ENCODE results near the gene RAPGEF1.

Gene RAPGEF1

DNA sequence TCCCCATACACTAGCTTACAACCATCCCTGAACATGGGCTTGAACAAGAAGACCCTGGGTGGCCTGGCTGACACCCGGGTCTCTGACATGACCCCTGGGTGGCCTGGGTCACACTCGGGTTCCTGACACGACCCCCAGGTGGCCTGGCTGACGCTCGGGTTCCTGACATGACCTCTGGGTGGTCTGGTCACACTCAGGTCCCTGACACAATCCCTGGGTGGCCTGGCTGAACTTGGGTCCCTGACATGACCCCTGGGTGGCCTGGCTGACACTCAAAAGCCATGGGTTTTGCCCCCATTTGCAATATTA lies 156.6 kb downstream of the RAPGEF1 start:
- DNase-seq (ENCODE audit: low read depth), result no peak
- no peak overlapping the region for H3K4me3 ChIP-seq (ENCODE audit: low read depth, low read length)

DNA sequence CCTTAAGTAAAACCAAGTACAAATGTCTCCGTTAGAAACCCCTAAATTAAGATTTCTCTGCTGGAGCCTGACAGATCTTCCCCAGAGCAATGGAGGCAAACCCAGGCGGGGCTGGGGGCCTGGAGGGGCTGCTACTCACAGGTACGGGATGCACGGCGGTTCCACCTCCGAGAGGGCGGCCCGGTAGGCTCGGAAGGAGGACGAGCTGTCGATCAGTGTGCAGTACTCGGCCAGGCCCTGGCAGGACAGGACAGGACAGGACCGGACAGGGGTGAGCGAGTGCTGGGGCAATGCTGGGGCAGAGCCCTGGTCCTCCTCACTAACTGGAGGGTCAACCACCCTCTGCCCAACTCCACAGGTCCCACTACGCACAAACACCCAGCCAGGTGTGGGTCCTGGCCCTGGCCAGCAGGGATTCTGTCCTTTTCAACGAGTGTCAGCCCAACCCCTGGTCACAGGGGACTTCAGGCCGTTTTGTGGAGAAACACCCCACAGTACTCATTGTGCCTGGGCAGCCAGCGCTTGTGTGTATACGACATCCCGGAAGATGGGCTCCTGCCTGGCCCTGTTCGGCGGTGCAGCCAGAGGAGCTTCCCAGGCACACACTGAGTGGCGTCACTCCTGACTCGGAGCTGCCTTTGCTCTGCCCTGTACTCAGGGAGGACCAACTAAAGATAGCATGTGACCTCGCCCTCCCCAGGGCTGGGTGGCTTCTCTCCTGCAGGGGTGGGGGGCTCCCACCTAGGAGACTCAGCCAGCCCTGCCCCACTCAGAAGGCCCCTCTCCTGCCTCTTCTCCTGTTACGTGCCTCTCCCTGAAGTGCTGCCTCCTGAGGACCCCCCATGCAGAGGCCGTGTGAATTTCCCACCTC lies 157.2 kb downstream of the RAPGEF1 start:
- H3K4me3 ChIP-seq (ENCODE audit: low read depth, low read length), result no peak overlapping the region
- DNase-seq (ENCODE audit: low read depth), result no peak

DNA sequence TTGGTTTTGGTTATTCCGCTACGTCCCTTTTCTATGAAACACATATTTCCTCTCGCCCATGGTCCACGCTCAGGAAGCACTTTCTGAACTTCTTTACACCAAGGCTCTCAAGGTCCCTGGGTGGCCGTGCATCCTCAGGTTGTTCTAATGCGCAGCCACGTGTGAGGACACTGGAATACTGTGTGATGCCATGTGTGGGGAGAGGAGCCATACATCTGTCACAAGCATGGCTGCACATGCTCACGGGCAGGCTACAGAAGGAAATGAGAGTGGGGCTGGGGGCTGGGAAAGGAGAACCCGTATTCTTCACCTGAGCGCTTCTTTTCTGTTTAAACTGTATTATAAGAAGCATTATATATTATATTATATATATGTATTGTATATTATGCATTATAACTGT lies 157.8 kb downstream of the RAPGEF1 start:
- no peak for DNase-seq (ENCODE audit: low read depth)
- H3K4me3 ChIP-seq (ENCODE audit: low read depth, low read length), result no peak overlapping the region

DNA sequence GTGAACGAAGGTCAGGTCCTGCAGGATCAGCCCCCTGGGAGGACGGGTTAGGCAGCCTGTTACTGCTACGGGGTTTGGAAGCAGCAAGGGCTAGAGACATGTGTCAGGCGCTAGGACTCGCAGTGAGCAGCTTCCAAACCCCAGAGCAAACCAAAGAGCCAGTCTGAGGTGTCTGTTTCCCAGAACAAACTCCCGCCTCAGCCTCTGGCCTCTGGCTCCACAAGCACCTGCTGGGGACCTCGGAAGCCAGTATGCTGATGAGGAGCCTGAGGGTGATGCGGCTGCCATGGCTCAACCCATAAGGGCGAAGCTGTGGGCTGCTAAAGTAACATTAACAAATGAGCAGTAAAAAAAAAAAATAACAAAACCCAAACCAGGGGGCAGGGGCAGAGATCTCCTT lies 159.5 kb downstream of the RAPGEF1 start:
- no peak overlapping the region for H3K4me3 ChIP-seq (ENCODE audit: low read depth, low read length)
- DNase-seq (ENCODE audit: low read depth), result no peak

DNA sequence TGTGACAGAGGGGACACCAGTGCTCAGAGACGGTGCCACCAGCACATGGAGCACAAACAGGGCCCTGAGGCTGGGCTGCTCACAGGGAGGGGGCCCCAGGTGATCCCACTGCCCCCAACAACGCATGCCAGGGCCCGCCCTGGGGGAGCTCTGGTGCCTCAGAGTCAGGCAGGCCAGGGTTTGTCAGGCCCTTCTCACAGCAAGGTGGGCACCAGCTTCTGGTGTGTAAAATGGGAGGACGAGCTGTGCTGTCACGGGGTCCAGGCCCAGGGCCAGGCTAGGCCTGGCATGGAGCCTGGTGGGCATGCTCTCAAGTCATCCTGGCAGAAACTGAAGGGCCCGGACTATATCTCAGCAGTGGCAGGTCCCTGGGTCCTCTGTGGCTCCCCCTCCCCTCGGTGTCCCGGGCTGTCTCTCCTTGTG lies 160.1 kb downstream of the RAPGEF1 start:
- DNase-seq (ENCODE audit: low read depth), result no peak
- H3K4me3 ChIP-seq (ENCODE audit: low read depth, low read length), result no peak overlapping the region

DNA sequence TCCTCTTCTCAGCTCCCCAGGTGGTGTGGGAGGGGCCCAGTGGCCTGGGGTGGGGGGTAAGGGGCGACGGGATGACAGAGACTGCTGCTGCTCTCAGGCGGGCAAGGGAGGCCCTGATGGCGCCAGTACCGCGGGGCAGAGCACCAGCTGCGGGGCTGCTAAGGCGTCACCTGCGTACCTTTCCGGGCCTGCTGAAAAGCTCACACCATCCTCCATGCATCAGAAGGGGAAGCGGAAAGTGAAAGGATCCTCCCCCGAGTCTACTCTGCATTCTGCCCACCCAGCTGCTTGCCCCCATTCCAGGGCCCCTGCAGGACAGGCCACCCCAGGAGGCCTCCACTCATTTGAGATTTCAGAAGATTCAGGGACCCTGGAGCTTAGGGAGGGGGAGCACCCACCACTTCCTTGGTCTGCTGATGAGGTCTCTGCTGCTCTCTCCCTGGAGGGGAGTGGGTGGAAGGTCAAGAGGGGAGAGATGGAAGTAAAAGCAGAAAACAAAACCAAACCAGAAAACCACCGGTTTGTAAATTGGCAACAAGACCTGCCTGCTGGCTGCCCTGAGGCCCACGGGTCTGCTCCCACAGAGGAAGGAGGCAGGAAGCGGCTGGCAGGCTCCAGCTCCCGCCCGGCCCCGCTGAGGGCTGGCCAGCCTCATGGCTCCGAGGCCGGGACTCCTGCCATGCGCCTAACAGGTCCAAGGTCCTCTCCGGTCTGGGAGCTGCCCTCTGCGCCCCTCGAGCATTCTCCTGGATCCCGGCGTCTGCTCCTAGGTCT lies 161.0 kb downstream of the RAPGEF1 start:
- DNase-seq (ENCODE audit: low read depth), result no peak
- H3K4me3 ChIP-seq (ENCODE audit: low read depth, low read length), result no peak overlapping the region

DNA sequence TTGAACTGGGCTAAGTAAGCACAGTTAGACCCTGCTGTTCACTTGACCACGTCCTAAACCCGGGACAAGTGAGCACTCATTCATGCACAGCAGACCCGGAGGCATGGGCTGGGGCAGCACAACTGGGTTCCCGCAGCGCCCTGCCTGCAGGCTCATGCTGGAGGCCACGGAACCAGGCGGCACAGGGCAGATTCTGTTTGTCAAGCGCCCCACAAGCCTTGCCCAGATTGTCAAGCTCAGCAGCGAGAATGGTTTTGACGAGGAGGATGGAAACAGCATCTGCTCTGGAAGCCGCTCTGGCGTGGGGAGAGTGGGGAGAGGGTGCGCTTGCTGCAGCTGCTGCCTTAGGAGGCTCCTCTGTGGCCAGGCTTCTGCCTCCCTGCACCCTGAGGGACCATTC lies 161.9 kb downstream of the RAPGEF1 start:
- DNase-seq (ENCODE audit: low read depth), result no peak

DNA sequence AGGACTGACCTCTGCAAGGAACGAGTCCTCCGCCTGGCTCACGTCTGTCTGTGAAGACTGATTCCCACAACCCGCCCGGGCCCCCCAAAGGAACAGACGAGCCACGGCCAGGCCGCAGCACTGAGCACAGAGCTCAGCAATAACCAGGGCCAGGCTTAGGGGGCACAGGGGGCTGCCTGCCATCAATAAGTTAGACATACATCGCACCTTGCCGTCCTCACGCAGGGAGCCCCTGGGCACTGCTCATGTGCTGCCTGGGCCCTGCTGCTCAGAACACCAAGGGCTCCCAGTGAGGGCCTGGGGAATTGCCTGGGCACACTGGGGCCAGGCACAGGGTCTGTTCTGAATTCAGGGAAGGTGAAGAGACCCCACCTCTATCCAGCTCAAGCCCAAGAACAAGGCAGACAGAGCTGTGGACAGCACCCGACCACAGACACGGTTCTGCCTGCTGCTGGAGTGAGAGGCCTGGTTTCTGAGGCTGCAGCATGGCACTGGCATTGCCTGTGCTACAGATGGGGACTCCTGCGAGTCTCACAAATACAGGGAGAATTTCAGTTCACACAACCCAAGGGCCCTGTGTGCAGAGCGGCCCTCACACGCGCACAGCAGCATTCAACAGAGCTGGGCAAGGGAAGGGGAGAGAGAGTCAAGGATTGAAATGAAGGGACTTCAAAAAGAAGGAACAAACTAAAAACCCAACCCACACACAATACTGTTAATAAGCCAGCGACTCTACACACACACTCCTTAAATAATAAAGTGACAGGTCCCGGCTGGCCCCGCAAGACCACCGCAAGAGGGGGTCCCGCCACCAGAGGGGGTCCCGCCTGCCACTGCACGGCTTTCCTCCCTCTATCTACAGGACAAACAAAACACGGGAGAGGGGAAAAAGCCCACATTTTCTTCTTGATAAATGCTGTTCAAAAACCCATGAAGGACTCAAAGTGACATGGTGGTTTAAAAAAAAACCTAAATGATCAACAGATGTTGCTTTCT lies 162.6 kb downstream of the RAPGEF1 start:
- H3K4me3 ChIP-seq (ENCODE audit: low read depth, low read length), result no peak overlapping the region
- no peak for DNase-seq (ENCODE audit: low read depth)

More for the DNA sequence above, 161.9 kb downstream of the RAPGEF1 start:
- no peak overlapping the region for H3K4me3 ChIP-seq (ENCODE audit: low read depth, low read length)

DNA sequence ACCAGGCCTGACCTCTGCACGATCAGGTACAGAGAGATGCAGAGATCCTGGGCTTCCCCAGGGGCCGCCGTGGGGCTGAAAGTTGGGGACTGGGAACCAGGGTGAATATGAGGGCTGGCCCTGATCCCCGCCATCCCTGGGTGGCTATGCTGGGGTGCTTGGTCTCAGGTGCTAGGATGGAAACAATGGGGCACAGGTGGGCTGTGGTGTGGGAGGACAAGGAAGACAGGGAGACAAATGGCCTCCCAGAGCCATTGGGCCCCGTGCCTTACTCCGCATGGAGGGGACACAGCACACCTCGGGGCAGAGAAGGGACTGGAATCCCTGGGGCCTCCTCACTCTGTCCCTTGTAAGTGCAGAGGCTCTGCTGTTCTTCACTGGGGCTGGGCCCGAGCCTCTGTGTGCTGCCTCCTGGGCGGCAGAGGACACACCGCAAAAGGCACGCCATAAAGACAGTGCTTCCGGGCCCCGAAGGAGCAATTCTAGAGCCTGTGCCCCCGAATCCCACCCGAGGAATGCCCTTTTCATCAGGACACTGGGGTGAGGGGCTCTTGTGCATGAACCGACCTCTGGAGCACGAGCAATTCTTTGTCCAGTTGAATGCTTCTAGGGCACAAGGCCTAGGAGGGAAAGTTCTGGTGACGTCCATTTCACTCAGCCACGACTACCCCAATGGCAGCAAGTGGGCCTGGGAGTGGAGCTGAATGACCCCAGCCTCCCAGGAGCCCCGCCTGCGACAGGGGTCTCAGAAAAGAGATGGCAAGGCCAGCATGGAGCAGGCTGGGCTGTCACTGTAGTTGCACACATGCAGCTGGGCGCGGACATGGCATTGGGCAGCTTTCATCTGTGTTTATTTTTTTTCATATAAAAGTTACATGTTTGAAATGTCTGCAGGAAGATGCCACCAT lies 163.7 kb downstream of the RAPGEF1 start:
- DNase-seq (ENCODE audit: low read depth), result no peak

DNA sequence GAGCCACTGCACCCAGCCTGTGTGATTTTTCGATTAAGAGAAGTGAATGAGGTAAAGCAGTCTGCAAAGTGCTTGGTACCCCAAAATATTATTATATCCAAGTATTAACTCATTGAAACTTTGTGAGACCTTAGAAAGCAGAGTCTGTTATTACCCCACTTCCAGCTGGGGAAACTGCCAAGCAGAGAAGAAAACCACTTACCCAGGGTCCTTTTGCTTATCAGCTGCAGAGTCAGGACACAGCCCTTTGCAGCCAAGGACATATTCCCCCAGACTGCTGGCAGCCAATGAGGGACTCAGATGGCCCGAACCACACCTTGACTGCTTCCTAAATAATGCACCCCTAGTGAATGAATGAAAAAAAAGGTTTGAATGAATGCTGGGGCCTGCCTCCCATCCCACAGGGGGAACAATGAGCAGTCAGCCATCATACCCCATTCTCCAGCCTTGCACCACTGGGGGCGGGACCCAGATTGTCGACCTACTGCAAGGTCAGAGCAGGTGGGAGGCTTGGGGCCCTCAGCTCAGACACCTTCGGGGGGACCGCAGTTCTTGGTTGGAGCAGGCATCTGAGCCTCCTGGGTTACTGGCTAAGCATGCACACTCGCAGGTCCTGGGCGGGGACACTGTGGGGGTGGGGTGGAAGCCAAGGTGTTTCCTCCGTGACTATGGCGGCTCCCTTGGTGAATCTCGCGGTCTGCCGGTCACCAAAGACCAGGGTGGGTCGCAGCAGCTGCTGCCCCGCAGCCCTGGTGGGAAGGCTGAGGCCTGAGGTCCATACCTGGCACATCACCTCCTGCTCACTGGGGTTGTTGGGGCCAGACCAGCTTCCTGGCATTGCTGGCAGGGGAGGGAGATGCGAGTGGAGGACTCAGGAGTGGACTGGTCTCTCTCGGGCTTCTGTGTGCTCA lies 164.9 kb downstream of the RAPGEF1 start:
- H3K4me3 ChIP-seq (ENCODE audit: low read depth, low read length), result no peak overlapping the region
- DNase-seq (ENCODE audit: low read depth), result no peak

More for the DNA sequence above, 163.7 kb downstream of the RAPGEF1 start:
- H3K4me3 ChIP-seq (ENCODE audit: low read depth, low read length), result no peak overlapping the region

DNA sequence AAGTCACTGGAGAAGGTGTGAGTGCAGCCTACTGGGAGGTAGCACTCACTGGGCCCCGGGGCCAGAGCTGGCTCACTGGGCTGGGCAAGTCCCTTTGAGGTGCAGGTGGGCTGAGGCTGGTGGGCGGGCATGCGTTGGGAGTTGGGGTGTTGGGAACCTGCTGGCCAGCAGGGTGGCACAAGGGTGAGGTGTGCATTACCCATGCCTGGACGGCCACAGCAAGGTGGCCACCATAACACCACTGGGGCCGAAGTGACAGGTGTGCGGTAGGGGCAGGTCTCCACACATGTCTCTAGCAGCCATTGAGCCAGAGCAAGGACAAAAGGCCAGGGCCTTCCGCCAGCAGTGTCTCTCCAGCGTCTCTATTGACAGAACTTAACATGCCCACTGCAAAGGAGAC lies 172.0 kb downstream of the RAPGEF1 start:
- H3K4me3 ChIP-seq (ENCODE audit: low read depth, low read length), result no peak overlapping the region
- DNase-seq (ENCODE audit: low read depth), result no peak

DNA sequence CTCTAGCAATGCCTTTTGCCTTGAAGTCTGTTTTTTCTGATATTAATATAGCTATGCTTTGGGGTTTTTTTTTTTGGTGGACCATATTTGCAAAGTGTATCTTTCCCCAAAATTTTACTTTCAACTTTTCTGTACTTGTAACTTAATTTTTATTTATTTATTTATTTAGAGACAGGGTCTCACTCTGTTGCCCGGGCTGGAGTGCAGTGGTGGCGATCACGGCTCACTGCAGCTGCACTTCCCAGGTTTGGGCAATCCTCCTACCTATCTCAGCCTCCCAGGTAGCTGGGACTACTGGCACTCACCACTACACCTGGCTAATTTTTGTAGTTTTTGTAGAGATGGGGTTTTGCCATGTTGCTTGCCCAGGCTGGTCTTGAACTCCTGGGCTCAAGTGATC lies 173.7 kb downstream of the RAPGEF1 start:
- no peak for DNase-seq (ENCODE audit: low read depth)
- H3K4me3 ChIP-seq (ENCODE audit: low read depth, low read length), result no peak overlapping the region

DNA sequence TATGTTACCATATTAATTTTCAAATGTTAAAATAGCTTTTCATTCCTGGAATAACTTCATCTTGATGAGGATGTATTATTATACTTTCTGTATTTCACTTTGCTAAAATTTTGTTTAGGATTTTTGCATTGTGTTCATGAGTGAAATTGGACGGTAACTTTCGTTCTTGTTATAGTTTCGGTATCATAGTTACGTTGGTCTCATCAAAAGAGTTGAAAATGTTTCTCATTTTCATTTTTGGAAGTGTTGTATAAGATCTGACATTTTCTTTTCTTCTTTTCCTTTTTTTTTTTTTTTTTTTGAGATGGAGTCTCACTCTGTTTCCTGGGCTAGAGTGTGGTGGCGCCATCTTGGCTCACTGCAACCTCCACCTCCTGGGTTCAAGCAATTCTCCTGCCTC lies 174.5 kb downstream of the RAPGEF1 start:
- H3K4me3 ChIP-seq (ENCODE audit: low read depth, low read length), result no peak overlapping the region
- no peak for DNase-seq (ENCODE audit: low read depth)

DNA sequence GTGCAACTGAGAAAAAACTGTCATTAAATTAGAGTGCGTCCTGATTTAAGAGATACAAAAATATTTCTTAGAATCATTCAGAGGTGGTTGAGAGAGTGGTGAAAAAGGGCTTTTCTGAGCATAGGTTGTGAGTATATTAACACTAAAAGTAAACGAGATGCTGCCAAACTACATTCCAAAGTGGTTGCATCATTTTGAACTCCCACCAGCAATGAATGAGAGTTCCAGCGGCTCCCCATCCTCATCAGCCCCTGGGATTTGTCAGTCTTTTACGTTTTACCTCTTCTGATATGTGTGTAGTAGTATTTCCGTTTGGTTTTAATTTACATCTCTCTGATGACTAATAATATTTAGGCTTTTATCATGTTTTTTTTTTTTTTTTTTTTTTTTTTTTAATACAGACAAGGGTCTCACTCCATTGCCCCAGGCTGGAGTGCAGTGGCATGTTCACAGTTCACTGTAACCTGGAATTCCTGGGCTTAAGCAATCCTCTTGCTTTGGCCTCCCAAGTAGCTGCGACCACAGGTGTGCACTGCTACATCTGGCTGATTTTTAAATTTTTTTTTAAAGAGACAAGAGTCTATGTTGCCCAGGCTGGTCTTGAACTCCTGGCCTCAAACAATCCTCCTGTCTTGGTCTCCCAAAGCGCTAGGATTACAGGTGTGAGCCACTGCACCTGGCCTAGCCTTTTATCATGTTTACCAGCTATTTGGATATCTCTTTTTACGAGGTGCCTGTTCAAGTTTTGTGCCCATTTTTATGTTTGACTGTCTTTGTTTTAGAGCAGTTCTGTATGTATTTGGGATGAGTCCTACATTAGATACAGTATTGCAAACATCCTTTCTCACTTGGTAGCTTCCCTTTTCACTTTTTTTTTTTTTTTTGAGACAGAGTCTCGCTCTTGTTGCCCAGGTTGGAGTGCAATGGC lies 177.6 kb downstream of the RAPGEF1 start:
- no peak for DNase-seq (ENCODE audit: low read depth)
- no peak overlapping the region for H3K4me3 ChIP-seq (ENCODE audit: low read depth, low read length)

DNA sequence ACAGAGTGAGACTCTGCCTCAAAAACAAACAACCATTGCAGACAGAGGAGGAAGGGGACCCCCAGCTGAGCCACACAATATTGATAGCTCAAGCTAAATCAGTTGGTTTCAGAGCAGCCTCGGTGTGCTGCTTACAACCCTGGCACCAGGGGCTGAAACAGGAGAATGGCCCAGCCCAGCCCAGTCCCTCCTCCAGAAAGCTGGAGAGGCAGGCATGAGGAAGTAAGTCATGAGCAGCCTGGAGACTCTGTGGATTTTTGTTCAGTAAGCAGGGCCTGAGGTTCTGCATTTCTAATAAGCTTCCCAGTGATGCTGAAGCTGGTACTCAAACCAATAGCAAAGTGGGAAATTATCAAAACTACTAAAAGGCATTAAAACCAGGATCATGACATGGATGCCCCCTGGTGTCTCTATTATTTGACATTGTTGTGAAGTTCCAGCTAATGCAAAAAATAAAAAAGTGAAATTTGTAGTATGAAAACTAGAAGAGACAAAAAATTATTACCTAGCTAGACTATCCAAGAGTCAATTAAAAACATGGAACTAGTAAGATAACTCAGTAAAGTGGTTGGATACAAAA lies 180.4 kb downstream of the RAPGEF1 start:
- H3K4me3 ChIP-seq (ENCODE audit: low read depth, low read length), result no peak overlapping the region
- no peak for DNase-seq (ENCODE audit: low read depth)

DNA sequence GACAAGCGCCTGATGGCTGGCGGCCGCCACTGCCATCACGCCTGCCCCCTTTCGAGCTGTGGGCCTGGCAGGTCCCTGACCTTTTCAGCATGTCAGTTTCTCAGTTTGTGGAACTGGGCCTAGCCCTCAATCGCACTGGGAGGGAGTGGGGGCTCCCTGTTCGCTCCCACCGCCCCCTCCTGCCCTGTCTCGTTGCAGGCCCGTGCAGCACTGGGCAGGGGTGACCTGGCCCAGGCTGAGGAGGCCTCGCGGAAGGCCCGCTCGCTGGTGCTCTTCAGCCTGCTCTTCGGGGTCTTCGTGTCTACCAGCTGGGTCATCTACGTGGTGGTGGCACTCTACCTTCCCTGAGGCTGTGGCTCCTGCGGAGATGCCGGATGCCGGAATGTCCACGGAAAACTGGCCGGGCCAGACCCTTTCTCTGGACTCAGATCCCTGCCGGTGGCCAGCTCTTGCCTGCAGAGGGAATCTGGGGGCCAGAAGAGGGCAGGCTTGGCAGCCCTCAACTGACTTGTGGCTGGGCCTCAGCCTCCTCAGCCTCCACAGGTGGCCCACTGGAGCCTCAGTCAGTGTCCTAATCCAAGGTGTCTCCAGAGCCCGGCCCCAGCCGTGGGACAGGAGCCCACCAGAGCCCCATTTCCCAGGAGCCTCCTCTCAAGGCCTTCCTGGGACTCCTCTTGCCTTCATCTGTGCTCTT lies 181.9 kb downstream of the RAPGEF1 start:
- DNase-seq (ENCODE audit: low read depth), result no peak

More for the DNA sequence above, 181.9 kb downstream of the RAPGEF1 start:
- no peak overlapping the region for H3K4me3 ChIP-seq (ENCODE audit: low read depth, low read length)

Data from skeletal muscle cell (primary cell).